ENCODE measurements around the gene CCNI.
"Not testable (repeated sequence)": the region's sequence is repeated elsewhere in the genome, so short reads cannot be mapped to it uniquely, and the experiment has no call there.

CCNI gene

GRCh38 chr4:77043507-77044136 lies 32.2 kb downstream of the CCNI start:
- no peak for DNase-seq (ENCODE audit: low spot score in 2 of 2)
- Histone ChIP-seq H3K36me3 (replicated peaks) (peaks cover 23% of the 10 kb centered on the region), H3K27me3 (ENCODE audit: low read depth) (no peaks in the 10 kb centered on the region), H3K9me3 (no peaks in the 10 kb centered on the region), H3K4me1 (no peaks in the 10 kb centered on the region; the same call in 1 of the 2 replicates), H3K4me3 (no peak overlapping the region)
- in situ Hi-C loops (cut with MboI; ENCODE audit: low sequenced_read_pairs), result loop anchor here (25.0 kb wide), 1 partner anchor 531 kb away; no protein-coding TSS in a partner anchor

- in situ Hi-C loops (cut with MboI; ENCODE audit: low sequenced_read_pairs), result loop anchor here (25.0 kb wide), 1 partner anchor 529 kb away; no protein-coding TSS in a partner anchor
- no peaks in the 10 kb centered on the region; the same call in 1 of the 2 replicates for H3K4me1 ChIP-seq
- no peak overlapping the region for H3K4me3 ChIP-seq
- no peak for DNase-seq (ENCODE audit: low spot score in 2 of 2)
- H3K27me3 ChIP-seq (ENCODE audit: low read depth), result no peaks in the 10 kb centered on the region
- peaks cover 13% of the 10 kb centered on the region for H3K36me3 ChIP-seq (replicated peaks)
- no peaks in the 10 kb centered on the region for H3K9me3 ChIP-seq
Measured at GRCh38 chr4:77040854-77041725, 34.7 kb downstream of the CCNI start.

DNA sequence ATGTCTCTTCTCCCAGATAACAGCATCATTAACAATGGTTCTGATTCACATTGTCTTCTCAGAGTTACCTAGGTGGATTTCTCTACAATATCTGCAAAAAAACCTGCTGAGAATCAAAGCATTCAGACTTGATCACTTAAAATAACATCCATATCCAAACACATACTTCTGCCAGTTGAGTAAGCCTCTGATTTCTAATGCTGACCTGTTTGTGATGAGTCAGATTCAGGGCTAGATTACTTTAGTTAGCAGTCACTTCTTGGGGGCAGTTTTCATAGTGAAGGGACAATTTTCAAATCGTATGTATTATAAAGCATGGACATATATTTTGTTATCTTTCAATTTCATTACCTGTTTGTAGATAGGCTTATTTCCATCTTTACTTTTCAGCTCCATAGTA lies 35.5 kb downstream of the CCNI start:
- H3K4me3 ChIP-seq, result no peak overlapping the region
- in situ Hi-C loops (cut with MboI; ENCODE audit: low sequenced_read_pairs), result loop anchor here (25.0 kb wide), 1 partner anchor 528 kb away; no protein-coding TSS in a partner anchor

GRCh38 chr4:77039796-77040195 lies 36.0 kb downstream of the CCNI start:
- DNase-seq (ENCODE audit: low spot score in 2 of 2), result no peak
- H3K36me3 ChIP-seq (replicated peaks), result peaks cover 20% of the 10 kb centered on the region
- no peaks in the 10 kb centered on the region for H3K9me3 ChIP-seq
- in situ Hi-C loops (cut with MboI; ENCODE audit: low sequenced_read_pairs), result loop anchor here (25.0 kb wide), 1 partner anchor 527 kb away; no protein-coding TSS in a partner anchor
- H3K4me1 ChIP-seq, result no peaks in the 10 kb centered on the region; the same call in 1 of the 2 replicates
- no peaks in the 10 kb centered on the region for H3K27me3 ChIP-seq (ENCODE audit: low read depth)
- H3K4me3 ChIP-seq, result no peak overlapping the region

More for the DNA sequence above, 35.5 kb downstream of the CCNI start:
- Histone ChIP-seq H3K4me1 (no peaks in the 10 kb centered on the region; the same call in 1 of the 2 replicates), H3K27me3 (ENCODE audit: low read depth) (no peaks in the 10 kb centered on the region), H3K9me3 (no peaks in the 10 kb centered on the region), H3K36me3 (replicated peaks) (peaks cover 16% of the 10 kb centered on the region)
- no peak for DNase-seq (ENCODE audit: low spot score in 2 of 2)

DNA sequence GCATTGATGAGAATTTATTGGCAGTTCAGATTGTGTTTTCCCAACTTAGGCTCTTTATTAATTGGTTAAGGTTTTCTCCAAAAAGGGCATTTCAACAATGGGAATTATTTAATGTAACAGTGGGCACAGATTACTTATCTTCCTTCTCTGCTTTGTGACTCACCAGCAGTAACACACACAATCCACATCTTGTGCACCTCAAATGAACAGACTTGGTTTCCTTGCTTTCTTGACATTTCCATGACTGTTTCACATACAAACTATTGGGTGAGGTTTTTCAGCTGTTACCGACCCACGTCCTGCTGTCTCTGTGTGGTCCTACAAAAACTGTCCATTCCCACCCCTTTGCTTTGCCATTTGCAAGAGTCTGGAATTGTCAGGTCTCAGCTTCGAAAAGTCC lies 38.1 kb downstream of the CCNI start:
- H3K9me3 ChIP-seq, result no peaks in the 10 kb centered on the region
- peaks cover 40% of the 10 kb centered on the region for H3K36me3 ChIP-seq (replicated peaks)
- H3K4me1 ChIP-seq, result no peaks in the 10 kb centered on the region
- no peak for DNase-seq (ENCODE audit: low spot score in 2 of 2)
- in situ Hi-C loops (cut with MboI; ENCODE audit: low sequenced_read_pairs), result loop anchor here (25.0 kb wide), 1 partner anchor 525 kb away; no protein-coding TSS in a partner anchor
- no peak overlapping the region for H3K4me3 ChIP-seq
- no peaks in the 10 kb centered on the region for H3K27me3 ChIP-seq (ENCODE audit: low read depth)

DNA sequence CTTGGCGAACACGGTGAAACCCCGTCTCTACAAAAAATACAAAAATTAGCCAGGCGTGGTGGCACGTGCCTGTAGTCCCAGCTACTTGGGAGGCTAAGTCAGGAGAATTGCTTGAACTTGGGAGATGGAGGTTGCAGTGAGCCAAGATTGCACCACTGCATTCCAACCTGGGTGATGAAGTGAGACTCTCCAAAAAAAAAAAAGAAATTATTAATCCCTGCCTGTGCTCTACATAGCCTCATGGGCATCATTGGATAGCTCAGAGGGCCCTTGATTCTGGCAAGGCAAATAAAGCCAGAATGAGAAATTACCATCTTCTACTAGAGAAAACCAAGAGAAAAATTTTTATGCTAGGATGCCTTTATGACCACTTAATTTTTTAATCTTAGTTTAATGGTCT lies 38.6 kb downstream of the CCNI start:
- H3K36me3 ChIP-seq (replicated peaks), result peaks cover 45% of the 10 kb centered on the region
- not testable (repeated sequence) for H3K4me3 ChIP-seq; H3K9me3 ChIP-seq; DNase-seq (ENCODE audit: low spot score in 2 of 2); H3K27me3 ChIP-seq (ENCODE audit: low read depth); H3K4me1 ChIP-seq
- in situ Hi-C loops (cut with MboI; ENCODE audit: low sequenced_read_pairs), result loop anchor here (25.0 kb wide), 1 partner anchor 525 kb away; no protein-coding TSS in a partner anchor

DNA sequence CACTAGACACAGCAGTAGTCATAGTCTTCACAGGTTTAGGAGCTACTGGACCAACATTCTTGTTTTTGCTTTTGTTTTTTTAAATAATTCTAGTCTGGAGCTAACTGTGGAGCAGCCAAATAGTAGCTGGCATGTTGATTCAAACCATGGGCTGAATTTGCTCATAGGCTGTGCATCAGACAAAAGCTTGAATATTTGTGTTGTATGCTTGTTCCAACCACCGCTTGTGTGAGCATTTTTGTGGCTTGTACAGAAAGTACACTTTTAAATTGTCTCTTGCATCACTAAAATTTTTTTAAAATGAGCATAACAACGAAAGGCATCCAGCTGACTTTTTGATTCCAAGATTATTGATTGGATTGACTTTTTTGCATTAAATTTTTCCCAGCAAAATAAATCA lies 39.6 kb downstream of the CCNI start:
- DNase-seq (ENCODE audit: low spot score in 2 of 2), result no peak
- H3K36me3 ChIP-seq (replicated peaks), result peaks cover 55% of the 10 kb centered on the region
- no peak overlapping the region for H3K4me3 ChIP-seq
- H3K4me1 ChIP-seq, result peaks cover 3% of the 10 kb centered on the region; the same call in 1 of the 2 replicates
- H3K9me3 ChIP-seq, result no peaks in the 10 kb centered on the region
- no peaks in the 10 kb centered on the region for H3K27me3 ChIP-seq (ENCODE audit: low read depth)
- in situ Hi-C loops (cut with MboI; ENCODE audit: low sequenced_read_pairs), result loop anchor here (25.0 kb wide), 1 partner anchor 524 kb away; no protein-coding TSS in a partner anchor

GRCh38 chr4:77035153-77035552 lies 40.6 kb downstream of the CCNI start:
- Histone ChIP-seq H3K27me3 (ENCODE audit: low read depth) (no peaks in the 10 kb centered on the region), H3K4me1 (peaks cover 3% of the 10 kb centered on the region; the same call in 1 of the 2 replicates), H3K36me3 (replicated peaks) (peaks cover 66% of the 10 kb centered on the region), H3K9me3 (no peaks in the 10 kb centered on the region), H3K4me3 (no peak overlapping the region)
- no peak for DNase-seq (ENCODE audit: low spot score in 2 of 2)
- in situ Hi-C loops (cut with MboI; ENCODE audit: low sequenced_read_pairs), result loop anchor here (25.0 kb wide), 1 partner anchor 523 kb away; no protein-coding TSS in a partner anchor

- peaks cover 79% of the 10 kb centered on the region for H3K36me3 ChIP-seq (replicated peaks)
- no peaks in the 10 kb centered on the region for H3K27me3 ChIP-seq (ENCODE audit: low read depth)
- peaks cover 3% of the 10 kb centered on the region; the same call in 1 of the 2 replicates for H3K4me1 ChIP-seq
- no peaks in the 10 kb centered on the region for H3K9me3 ChIP-seq
- no peak overlapping the region for H3K4me3 ChIP-seq
- DNase-seq (ENCODE audit: low spot score in 2 of 2), result no peak
- in situ Hi-C loops (cut with MboI; ENCODE audit: low sequenced_read_pairs), result loop anchor here (25.0 kb wide), 1 partner anchor 519 kb away; no protein-coding TSS in a partner anchor
Measured at GRCh38 chr4:77031544-77031943, 44.2 kb downstream of the CCNI start.

GRCh38 chr4:77029757-77030156 lies 46.0 kb downstream of the CCNI start:
- peaks cover 73% of the 10 kb centered on the region for H3K36me3 ChIP-seq (replicated peaks)
- in situ Hi-C loops (cut with MboI; ENCODE audit: low sequenced_read_pairs), result loop anchor here (25.0 kb wide), 1 partner anchor 517 kb away; no protein-coding TSS in a partner anchor

DNA sequence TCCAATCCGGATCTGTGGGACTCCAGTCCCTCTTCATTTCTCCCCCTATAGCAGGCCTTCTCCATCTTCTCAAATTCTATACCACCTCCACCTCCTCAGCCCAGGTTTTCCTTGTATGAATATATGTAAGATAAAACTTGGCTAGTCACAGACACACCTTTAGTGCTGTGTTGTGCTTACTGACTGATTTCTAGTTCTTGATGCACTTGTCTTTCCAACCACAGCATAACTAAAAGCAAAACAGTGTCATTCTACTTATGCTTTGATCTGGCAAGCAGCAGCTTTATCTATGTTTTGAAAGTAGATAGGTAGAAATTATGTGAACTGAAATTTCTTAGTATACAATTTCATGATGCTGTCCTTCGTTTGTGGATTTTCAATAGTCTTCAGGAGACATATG lies 47.5 kb downstream of the CCNI start:
- Histone ChIP-seq H3K9me3 (no peaks in the 10 kb centered on the region), H3K4me1 (peaks cover 3% of the 10 kb centered on the region; the same call in 1 of the 2 replicates), H3K4me3 (no peak overlapping the region), H3K36me3 (replicated peaks) (peaks cover 73% of the 10 kb centered on the region), H3K27me3 (ENCODE audit: low read depth) (no peaks in the 10 kb centered on the region)
- DNase-seq (ENCODE audit: low spot score in 2 of 2), result no peak
- in situ Hi-C loops (cut with MboI; ENCODE audit: low sequenced_read_pairs), result loop anchor here (25.0 kb wide), 1 partner anchor 516 kb away; no protein-coding TSS in a partner anchor

More at GRCh38 chr4:77029757-77030156, 46.0 kb downstream of the CCNI start:
- not testable (repeated sequence) for H3K4me1 ChIP-seq; DNase-seq (ENCODE audit: low spot score in 2 of 2); H3K9me3 ChIP-seq; H3K27me3 ChIP-seq (ENCODE audit: low read depth); H3K4me3 ChIP-seq

- Histone ChIP-seq H3K27me3 (ENCODE audit: low read depth) (no peaks in the 10 kb centered on the region), H3K36me3 (replicated peaks) (peaks cover 69% of the 10 kb centered on the region), H3K9me3 (no peaks in the 10 kb centered on the region), H3K4me1 (no peaks in the 10 kb centered on the region), H3K4me3 (no peak overlapping the region)
- in situ Hi-C loops (cut with MboI; ENCODE audit: low sequenced_read_pairs), result loop anchor here (25.0 kb wide), 1 partner anchor 514 kb away; no protein-coding TSS in a partner anchor
- DNase-seq (ENCODE audit: low spot score in 2 of 2), result no peak
Measured at GRCh38 chr4:77026322-77026704, 49.5 kb downstream of the CCNI start.

- Histone ChIP-seq H3K27me3 (ENCODE audit: low read depth) (no peaks in the 10 kb centered on the region), H3K4me1 (no peaks in the 10 kb centered on the region), H3K36me3 (replicated peaks) (peaks cover 69% of the 10 kb centered on the region), H3K4me3 (no peak overlapping the region), H3K9me3 (no peaks in the 10 kb centered on the region)
- no peak for DNase-seq (ENCODE audit: low spot score in 2 of 2)
- in situ Hi-C loops (cut with MboI; ENCODE audit: low sequenced_read_pairs), result loop anchor here (25.0 kb wide), 1 partner anchor 513 kb away; no protein-coding TSS in a partner anchor
Measured at GRCh38 chr4:77025643-77026321, 50.0 kb downstream of the CCNI start.

Measured in HAP-1 (cell line).